Osteoblast (primary cell): ENCODE results near the gene CES4A. TPM values are rescaled to one million over a fixed set of nuclear protein-coding genes. Genes with fewer than 3 reads are reported as not detected.
A peak's percentile ranks its signal among the peaks of the same experiment; 100 is the strongest.

ENCODE experiments used
- DNase-seq: peaks from one replicate; pipeline ENCODE4 v3.0.0; 2011; ENCODE audit warnings: low spot score, mixed read lengths; ENCODE audit not compliant: insufficient read length; ENCODE audit errors: missing footprints
- H2AFZ ChIP-seq: 2 replicates; pipeline ENCODE4 v1.6.0; 2011; ENCODE audit warnings: mild to moderate bottlenecking, low read length
- H3K27ac ChIP-seq: 2 replicates; pipeline ENCODE4 v1.5.1; 2011; ENCODE audit warnings: mild to moderate bottlenecking, low read depth, low read length, moderate library complexity
- H3K27me3 ChIP-seq: 2 replicates; pipeline ENCODE4 v1.6.0; 2012; ENCODE audit warnings: mild to moderate bottlenecking, control low read depth, inconsistent platforms, low read length, moderate library complexity; ENCODE audit not compliant: insufficient read depth
- H3K36me3 ChIP-seq: 2 replicates; pipeline ENCODE4 v1.5.1; 2011; ENCODE audit warnings: mild to moderate bottlenecking, low read length, control low read depth, moderate library complexity; ENCODE audit not compliant: insufficient read depth
- H3K4me1 ChIP-seq: 2 replicates; pipeline ENCODE4 v1.5.1; 2011; ENCODE audit warnings: mild to moderate bottlenecking, low read length, control low read depth, moderate library complexity; ENCODE audit not compliant: insufficient read depth
- H3K4me2 ChIP-seq: 2 replicates; pipeline ENCODE4 v1.6.0; 2011; ENCODE audit warnings: mild to moderate bottlenecking, low read length; ENCODE audit not compliant: insufficient read depth
- H3K4me3 ChIP-seq: fragments of 200-600 bp; sonication (generic); 3 replicates; pipeline ENCODE4 v1.5.1; 2012; ENCODE audit warnings: mild to moderate bottlenecking, low read length, inconsistent platforms; ENCODE audit not compliant: insufficient read depth
- H3K79me2 ChIP-seq: 2 replicates; pipeline ENCODE4 v1.6.0; 2012; ENCODE audit warnings: mild to moderate bottlenecking, low read length, control low read depth, inconsistent platforms; ENCODE audit not compliant: insufficient read depth
- H3K9me3 ChIP-seq: 2 replicates; pipeline ENCODE4 v1.5.1; 2011; ENCODE audit warnings: low read depth, low read length, control low read depth
- H4K20me1 ChIP-seq: 2 replicates; pipeline ENCODE4 v1.6.0; 2012; ENCODE audit warnings: mild to moderate bottlenecking, low read length, control low read depth; ENCODE audit not compliant: insufficient read depth
- total RNA-seq: library from RNA; depleted of rRNA; stranded (reverse); fragments of >200 nt; gene quantifications from 2 replicates; pipeline ENCODE4 v1.2.3, GENCODE V29; 2012
- TF ChIP-seq, protein P1 (sequence below): IDR thresholded peaks from 2 replicates; pipeline ENCODE4 v1.5.1; 2011; ENCODE audit warnings: mild to moderate bottlenecking, low read depth, low read length, moderate library complexity; ENCODE audit errors: extremely low read depth

The CES4A gene
- total RNA-seq, 1 donor, result 1.8 TPM

DNA sequence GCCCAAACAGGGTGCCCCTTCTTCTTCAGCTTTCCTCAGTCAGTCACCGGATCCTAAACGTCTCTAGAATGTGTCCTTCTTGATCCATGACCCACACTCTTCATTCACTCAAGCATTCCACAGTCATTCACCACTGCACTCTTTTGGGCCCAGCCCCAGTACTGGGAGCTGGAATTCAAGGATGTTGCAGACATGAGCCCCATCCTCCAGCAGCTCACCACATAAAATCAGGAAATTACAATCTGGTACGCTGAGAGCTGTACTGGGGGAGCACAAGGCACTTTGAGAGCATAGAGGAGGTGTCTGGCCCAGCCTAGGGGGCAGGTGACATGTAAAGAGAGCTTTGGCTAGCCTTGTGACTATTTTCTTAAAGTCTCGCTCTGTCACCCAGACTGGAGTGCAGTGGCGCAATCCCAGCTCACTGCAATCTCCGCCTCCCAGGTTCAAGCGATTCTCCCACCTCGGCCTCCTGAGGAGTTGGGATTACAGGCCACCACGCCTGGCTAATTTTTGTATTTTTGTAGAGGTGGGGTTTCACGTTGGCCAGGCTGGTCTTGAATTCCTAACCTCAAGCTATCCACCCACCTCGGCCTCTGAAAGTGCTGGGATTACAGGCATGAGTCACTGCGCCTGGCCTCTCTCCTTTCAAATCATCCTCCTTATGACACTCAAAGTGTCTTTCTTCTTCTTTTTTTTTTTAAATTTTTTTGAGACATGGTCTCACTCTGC lies 18.7 kb downstream of the CES4A start:
- Histone ChIP-seq H3K79me2 (no peaks in the 10 kb centered on the region), H3K27ac (no peak overlapping the region), H3K36me3 (no peaks in the 10 kb centered on the region), H4K20me1 (no peaks in the 10 kb centered on the region), H3K4me2 (no peak overlapping the region), H3K27me3 (no peaks in the 10 kb centered on the region), H3K9me3 (no peaks in the 10 kb centered on the region), H3K4me1 (peaks cover 7% of the 10 kb centered on the region), H2AFZ (no peak overlapping the region), H3K4me3 (no peak overlapping the region)
- TF ChIP-seq, protein P1, sequence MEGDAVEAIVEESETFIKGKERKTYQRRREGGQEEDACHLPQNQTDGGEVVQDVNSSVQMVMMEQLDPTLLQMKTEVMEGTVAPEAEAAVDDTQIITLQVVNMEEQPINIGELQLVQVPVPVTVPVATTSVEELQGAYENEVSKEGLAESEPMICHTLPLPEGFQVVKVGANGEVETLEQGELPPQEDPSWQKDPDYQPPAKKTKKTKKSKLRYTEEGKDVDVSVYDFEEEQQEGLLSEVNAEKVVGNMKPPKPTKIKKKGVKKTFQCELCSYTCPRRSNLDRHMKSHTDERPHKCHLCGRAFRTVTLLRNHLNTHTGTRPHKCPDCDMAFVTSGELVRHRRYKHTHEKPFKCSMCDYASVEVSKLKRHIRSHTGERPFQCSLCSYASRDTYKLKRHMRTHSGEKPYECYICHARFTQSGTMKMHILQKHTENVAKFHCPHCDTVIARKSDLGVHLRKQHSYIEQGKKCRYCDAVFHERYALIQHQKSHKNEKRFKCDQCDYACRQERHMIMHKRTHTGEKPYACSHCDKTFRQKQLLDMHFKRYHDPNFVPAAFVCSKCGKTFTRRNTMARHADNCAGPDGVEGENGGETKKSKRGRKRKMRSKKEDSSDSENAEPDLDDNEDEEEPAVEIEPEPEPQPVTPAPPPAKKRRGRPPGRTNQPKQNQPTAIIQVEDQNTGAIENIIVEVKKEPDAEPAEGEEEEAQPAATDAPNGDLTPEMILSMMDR, result no peak
- peak; percentile 72 for DNase-seq

DNA sequence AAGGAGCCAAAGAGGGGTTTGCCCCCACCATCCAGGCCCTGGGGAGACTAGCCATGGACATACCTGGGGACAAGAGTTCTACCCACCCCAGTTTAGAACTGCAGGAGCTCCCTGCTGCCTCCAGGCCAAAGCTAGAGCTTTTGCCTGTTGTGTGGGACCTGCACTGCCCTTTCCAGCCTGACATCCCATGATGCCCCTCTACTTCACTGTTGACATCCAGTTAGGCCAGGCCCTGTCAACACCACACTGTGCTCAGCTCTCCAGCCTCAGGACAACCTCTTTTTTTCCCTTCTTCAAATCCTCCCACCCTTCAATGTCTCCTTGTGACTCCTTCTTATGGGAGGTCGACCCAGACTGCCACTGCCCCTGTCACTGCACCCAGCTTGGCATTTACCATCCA lies 20.8 kb downstream of the CES4A start:
- no peak for DNase-seq
- no peaks in the 10 kb centered on the region for H3K36me3 ChIP-seq
- H3K4me2 ChIP-seq, result no peak overlapping the region
- H3K79me2 ChIP-seq, result no peaks in the 10 kb centered on the region
- no peak overlapping the region for H3K27ac ChIP-seq
- peaks cover 14% of the 10 kb centered on the region for H3K4me1 ChIP-seq
- no peaks in the 10 kb centered on the region for H4K20me1 ChIP-seq
- H3K9me3 ChIP-seq, result no peaks in the 10 kb centered on the region
- no peak overlapping the region for H3K4me3 ChIP-seq
- TF ChIP-seq, protein P1, result no peak
- H3K27me3 ChIP-seq, result no peaks in the 10 kb centered on the region
- H2AFZ ChIP-seq, result no peak overlapping the region

DNA sequence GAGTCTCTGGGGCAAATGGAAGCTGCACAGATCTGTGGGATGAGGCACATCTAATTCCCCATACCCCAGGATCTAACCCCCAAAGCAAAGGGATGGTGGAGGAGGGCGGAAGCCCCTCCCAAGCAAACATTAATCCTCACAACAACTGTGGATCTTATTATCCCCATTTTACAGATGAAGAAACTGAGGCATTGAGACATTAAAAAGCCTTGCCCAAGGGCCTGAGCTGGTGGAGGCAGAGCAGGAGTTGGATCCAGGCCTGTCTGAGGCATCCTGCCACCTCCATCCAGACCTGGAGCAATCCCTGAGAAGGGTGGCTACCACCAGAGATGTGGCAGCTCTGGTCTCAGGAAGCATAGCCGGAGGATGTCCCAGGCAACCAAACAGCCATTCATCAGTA lies 22.9 kb downstream of the CES4A start:
- DNase-seq, result no peak
- no peak overlapping the region for H3K4me2 ChIP-seq
- H3K27ac ChIP-seq, result no peak overlapping the region
- peaks cover 20% of the 10 kb centered on the region for H3K4me1 ChIP-seq
- no peaks in the 10 kb centered on the region for H4K20me1 ChIP-seq
- TF ChIP-seq, protein P1, result no peak
- H3K27me3 ChIP-seq, result no peaks in the 10 kb centered on the region
- no peaks in the 10 kb centered on the region for H3K79me2 ChIP-seq
- H3K4me3 ChIP-seq, result no peak overlapping the region
- H3K9me3 ChIP-seq, result no peaks in the 10 kb centered on the region
- no peaks in the 10 kb centered on the region for H3K36me3 ChIP-seq
- H2AFZ ChIP-seq, result no peak overlapping the region

DNA sequence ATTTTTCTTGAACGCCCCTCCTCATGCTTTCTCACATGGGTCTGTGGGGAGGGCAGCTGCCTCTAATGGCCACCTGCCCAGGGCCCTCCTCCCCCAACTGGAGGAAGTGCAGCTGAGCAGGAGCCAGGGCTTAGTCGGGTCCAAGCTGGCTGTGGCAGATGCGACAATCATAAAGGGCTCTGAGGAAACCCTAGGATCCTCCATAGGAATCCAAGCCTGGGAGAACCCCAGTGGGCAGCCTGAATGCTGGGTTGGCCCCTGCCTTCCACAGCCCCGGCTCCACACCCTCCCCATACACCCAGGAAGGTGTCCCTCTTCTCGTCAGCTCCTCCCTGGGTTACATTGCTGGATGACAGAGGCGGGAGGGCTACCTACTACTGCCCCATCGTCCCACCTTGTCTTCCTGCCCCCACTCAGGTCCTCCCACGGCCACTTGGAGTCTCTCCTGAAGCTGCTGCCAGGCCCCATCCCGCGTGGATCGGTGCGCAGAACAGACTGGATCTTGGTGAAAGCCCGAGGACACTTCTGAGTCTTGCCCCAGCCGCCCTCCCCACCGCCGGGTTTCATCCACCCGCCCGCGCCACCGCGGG lies 24.9 kb downstream of the CES4A start:
- DNase-seq, result peak; percentile 78
- peaks cover 12% of the 10 kb centered on the region for H3K4me1 ChIP-seq
- H3K36me3 ChIP-seq, result no peaks in the 10 kb centered on the region
- H3K79me2 ChIP-seq, result no peaks in the 10 kb centered on the region
- peak overlapping the region; percentile 72 for H2AFZ ChIP-seq
- H4K20me1 ChIP-seq, result no peaks in the 10 kb centered on the region
- H3K4me2 ChIP-seq, result peak overlapping the region; percentile 80
- no peak overlapping the region for H3K27ac ChIP-seq
- no peaks in the 10 kb centered on the region for H3K27me3 ChIP-seq
- TF ChIP-seq, protein P1, result no peak
- H3K4me3 ChIP-seq, result peak overlapping the region; percentile 68
- H3K9me3 ChIP-seq, result no peaks in the 10 kb centered on the region
